ENCODE results near the gene OR5C1.
A peak's percentile ranks its signal among the peaks of the same experiment; 100 is the strongest.
"Not testable (repeated sequence)": the region's sequence is repeated elsewhere in the genome, so short reads cannot be mapped to it uniquely, and the experiment has no call there.

OR5C1 gene

DNA sequence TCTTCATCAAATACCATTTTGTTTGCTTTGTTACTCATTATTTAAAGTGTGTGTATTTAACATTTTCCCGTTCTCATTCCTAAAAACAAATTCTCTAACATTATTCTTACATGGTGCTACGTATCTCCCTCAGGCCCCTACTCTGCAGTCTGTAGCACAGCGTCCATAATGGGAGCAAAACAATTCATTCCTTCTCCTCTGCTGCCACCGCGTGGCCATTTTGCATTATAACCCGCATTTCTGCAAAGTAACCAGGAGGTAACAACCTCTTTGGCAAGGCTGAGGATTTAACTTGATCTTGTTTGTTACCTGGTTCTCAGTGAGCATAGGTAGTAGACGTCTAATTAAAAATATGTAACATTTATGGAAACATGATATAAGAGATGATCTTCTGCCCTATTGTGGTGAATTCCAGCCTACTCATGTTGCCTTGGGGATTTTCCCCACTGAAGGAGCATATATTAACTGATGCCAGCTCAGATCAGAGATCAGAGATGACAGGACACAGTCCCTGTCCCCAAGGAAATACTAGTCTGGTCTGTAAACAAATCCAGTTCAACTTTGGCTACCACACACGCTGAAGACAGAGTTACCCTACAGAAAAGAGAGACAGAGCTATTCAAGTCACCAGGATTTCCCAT is 21.7 kb downstream of the OR5C1 start:
- peak; percentile 30 to 61 for DNase-seq (ENCODE audit: low read depth in 2 of 2)

DNA sequence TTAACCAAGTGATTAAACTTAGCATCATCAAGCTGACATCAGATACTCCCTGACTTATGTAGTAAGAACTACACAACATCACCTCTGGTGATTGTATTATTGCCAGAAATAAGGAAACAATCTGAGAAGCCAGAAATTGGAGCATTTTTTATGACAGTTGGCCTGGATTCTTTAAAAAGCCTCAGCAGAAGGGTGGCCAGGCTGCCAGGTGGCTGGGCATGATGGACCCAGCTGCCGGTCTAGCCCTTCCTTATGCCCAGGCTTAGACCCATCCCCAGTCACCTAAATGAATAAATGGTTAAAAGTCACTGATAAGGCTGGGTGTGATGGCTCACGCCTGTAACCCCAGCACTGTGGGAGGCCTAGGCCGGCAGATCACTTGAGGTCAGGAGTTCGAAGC is 24.0 kb downstream of the OR5C1 start:
- no peak for DNase-seq (ENCODE audit: low read depth in 2 of 2)

DNA sequence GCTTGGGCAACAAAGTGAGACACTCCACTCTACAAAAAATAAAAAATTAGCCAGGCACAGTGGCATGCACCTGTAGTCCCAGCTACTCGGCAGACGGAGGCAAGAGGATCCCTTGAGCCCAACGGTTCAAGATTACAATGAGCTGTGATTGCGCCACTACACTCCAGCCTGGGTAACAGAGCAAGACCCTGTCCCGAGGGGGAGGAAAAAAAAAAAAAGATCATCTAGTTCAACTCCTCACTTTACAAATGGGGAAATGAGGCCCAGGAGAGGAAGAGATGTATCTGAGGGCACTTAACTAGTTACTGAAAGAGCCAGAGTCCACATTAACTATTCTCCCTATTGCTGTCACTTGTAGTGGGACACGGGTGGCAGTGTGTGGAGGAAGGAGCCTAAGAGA is 25.8 kb downstream of the OR5C1 start:
- DNase-seq (ENCODE audit: low read depth in 2 of 2) = no peak

DNA sequence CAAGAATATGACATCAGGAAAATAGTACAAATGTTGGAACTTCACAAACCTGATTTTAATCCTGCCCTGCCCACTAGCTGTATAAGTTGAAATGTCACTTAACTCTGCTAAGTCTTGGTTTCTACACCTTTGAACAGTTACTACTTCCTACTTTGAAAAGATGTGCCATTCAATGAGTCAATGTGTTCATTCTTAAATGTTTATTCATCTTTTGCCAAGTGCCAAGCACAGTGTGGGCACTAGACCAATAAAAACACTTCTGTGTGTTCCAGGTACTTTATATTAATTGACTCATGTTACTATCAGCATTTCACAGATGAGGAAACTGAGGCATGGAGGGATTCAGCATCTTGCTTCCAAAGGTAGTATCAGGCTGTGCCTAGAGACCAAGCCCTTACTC is 26.8 kb downstream of the OR5C1 start:
- DNase-seq (ENCODE audit: low read depth in 2 of 2) = no peak

DNA sequence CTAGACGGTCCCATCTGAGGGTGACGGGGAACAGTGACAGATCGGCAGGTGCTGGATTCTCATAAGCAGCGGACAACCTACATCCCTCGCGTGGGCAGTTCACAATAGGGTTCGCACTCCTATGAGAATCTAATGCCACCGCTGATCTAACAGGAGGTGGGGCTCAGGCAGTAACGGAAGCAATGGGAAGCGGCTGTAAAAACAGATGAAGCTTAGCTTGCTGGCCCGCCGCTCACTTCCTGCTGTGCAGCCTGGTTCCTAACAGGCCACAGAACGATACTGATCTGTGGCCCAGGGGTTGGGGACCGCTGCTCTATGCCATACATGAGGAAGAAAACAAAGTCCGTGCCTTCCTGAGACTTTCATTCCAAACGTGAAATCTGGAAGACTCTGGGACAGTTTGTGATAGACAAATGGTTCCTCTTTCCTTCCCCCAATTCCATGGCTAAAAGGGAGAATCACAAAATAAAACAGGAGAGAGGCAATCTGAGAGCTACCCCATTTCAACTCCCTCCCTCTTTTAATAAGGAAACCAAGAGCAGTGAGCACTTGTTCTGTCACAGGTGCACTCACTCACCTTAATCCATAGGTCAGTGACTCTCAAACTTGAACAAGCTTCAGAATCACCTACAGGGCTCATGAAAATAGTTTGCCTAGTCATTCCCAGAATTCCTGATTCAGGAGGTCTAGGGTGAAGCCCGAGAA is 27.6 kb downstream of the OR5C1 start:
- DNase-seq (ENCODE audit: low read depth in 2 of 2) = peak in 1 of 2 donors; percentile 26

DNA sequence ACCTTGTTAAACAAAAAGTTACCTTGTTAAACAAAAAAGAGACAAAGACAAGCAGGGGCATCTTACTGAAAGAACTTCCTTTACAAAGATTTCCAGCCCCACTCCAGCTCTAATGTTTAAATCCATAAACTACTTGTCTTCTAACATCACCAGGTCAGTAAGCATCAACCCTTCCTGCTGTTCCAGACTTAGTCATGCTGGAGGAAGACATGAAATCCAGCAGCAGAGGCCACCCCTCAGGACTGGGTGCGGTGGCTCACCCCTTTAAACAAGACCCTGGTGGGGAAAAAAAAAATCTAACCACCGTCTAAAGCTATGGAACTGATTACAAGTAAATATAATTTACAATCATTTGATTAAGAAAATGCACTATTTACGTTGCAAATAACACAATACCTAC is 30.6 kb downstream of the OR5C1 start:
- DNase-seq (ENCODE audit: low read depth in 2 of 2) = no peak

DNA sequence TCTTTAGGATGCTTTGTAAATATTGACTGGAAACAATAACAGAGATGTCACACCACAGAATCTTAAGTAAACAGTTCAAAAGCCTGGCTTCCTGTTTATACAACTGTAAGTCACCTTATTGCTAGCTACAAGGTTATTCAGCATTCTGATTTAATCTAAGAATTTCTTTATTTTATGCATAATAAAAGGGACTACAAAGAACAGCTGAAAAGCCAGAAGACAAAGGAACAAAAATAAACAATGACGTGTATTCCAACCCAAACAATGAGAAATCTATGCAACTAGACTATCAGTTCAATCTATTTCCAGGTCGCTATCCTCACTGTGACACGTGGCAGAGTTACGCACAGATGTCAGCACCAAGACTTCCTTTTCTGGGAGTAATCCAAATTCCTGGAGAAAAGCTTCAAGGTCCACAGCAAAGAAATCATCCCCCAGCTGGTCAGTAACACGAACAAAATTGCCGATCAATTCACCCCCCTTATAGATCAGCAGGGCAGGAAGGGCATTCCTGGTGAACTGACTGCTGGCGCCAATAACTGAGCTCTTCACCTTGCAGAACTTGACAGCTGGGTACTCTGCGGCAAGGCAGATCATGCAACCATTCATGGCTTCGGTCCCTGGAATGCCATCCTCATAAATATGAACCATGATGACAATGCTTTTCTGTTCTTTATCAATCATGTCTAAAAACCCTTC is 31.2 kb downstream of the OR5C1 start:
- no peak for DNase-seq (ENCODE audit: low read depth in 2 of 2)

DNA sequence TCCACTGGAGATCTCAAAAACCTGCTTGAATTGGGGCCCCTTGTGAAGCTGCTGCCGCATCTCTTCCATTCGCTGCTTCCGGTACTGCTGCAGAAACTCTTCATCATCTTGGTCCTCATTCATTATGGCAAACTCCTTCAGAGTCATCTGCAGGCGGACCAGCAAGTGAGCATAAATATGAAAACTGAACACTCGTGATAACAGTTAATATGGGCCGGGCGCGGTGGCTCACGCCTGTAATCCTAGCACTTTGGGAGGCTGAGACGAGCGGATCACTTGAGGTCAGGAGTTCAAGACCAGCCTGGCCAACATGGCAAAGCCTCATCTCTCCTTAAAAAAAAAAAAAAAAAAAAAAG is 31.7 kb downstream of the OR5C1 start:
- DNase-seq (ENCODE audit: low read depth in 2 of 2) = no peak

DNA sequence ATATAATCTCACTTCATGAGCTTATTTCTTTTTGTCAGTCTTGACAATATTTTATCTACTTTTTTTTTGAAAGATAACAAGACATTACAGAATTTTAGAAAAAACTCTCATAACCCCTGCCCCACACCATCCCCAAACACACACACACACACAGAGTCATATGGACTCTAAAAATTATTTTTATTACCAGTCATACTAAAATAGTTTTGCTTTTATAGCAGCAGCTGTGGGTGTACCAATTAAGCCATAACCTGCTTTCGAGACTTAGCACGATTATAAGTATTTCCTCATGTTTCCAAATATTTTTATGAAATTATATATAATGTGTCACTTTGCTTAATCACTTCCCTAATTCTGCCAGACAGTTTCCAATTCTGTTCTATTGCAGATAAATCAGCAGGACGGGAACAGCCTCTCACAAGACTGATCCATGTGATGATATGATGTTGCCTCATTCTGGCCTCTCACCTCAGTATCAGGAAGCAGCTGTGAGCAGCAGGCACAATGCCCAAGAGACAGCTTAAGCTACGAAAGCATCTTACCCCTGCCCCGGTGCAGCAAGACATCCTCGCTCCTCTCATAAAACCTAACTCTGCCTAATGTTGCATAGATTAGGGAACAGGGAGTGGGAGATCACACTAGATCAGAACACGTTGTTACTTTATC is 32.7 kb downstream of the OR5C1 start:
- DNase-seq (ENCODE audit: low read depth in 2 of 2) = no peak

DNA sequence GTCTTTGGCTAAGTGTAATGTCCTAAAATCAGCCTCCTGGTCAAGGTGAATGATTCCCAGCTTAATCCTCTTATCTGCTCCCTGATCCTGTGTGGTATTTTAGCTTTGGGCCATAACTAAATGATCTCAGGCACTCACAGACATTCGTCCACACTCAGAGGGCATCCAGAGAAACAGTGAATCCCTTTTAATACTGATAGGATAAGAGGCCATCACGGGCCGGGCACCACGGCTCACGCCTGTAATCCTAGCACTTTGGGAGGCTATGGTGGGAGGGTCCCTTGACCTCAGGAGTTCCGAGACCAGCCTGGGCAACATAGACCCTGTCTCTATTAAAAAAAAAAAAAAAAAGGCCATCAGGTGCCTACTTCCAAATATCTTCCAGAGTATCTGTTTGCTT is 33.3 kb downstream of the OR5C1 start:
- no peak for DNase-seq (ENCODE audit: low read depth in 2 of 2)

DNA sequence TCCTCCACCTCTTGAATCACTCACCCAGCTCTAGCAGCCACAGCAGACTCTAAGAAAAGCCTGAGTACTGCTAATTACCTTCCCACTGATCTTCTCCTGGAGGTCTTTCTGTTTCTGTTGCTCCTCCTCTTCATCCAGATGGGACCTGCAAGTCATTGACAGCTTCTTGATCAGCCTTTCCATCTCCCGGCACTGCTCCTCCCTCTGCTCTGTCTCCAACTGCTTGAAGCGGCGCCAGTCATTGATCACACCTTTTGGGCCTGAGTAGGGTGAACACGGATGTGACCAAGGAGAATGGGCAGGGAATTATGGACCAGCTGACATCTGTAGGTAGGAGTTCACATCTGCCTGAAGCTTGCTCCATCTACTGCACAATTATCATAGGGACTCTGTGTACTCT is 34.2 kb downstream of the OR5C1 start:
- no peak for DNase-seq (ENCODE audit: low read depth in 2 of 2)

DNA sequence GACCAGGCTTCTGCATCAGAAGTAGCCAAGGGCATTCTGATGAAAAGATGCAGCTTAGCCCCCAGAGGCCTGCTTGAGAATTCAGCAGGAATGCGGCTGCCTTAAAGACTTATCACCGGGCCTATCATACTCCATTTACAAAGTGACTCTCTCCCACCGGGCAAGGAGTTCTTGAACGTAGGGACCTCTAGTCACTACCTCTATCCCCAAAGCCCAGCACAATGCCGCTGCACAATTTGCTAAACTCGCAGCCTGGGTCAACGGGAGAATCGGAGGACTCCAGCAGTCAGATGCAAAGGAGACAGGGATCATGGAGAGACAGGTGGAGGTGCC is 39.0 kb downstream of the OR5C1 start:
- no peak for DNase-seq (ENCODE audit: low read depth in 2 of 2)

DNA sequence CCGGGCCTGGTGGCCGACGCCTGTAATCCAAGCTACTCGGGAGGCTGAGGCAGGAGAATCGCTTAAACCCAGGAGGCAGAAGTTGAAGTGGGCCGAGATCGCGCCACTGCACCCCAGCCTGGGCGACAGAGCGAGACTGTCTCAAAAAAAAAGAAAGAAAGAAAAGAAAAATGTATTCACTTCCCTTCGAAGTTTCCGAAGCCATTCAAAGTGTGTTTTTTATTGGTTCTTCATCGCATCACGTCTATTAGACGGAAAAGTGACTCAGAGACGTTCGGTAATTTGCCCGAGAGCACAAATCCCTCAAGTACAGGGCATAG is 40.2 kb downstream of the OR5C1 start:
- DNase-seq (ENCODE audit: low read depth in 2 of 2) = not testable (repeated sequence)

DNA sequence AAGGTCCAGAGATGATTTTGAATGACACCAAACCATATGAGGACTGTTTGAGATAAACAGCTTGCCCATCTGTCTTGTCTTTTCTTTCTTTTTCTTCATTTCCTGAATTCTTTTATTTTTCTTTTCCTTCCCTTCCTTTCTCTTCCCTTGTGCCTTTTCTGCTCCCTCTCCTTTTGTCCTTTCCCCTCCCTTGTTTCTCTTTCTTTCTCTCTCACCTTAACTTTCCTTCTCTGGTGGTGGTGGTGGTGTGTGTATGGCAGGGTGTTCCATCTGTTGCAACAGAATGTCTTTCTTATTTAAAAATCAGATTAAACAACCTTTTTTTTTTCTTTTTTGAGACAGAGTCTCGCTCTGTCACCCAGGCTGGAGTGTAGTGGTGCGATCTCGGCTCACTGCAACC is 43.5 kb downstream of the OR5C1 start:
- no peak for DNase-seq (ENCODE audit: low read depth in 2 of 2)

DNA sequence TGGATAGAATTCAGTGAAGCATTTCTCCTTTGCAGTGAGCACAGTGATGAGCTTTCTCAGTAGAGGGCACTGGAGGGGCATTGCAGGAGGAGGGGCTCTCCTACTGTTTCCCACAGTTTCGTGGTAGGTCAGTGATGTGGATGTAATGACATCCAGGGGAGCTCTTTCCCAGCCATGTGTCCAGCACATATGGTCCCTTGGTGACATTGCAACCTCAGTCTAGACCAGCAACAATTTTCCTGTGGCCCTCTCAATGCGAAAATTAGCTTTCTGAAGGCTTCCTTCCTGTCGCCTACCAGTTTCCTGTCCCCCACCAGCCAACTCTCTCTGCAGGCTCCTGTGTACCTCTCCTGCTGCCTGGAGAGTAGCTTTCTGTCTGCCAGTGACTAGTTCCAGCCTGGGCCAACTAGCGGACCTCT is 46.6 kb downstream of the OR5C1 start:
- no peak for DNase-seq (ENCODE audit: low read depth in 2 of 2)

DNA sequence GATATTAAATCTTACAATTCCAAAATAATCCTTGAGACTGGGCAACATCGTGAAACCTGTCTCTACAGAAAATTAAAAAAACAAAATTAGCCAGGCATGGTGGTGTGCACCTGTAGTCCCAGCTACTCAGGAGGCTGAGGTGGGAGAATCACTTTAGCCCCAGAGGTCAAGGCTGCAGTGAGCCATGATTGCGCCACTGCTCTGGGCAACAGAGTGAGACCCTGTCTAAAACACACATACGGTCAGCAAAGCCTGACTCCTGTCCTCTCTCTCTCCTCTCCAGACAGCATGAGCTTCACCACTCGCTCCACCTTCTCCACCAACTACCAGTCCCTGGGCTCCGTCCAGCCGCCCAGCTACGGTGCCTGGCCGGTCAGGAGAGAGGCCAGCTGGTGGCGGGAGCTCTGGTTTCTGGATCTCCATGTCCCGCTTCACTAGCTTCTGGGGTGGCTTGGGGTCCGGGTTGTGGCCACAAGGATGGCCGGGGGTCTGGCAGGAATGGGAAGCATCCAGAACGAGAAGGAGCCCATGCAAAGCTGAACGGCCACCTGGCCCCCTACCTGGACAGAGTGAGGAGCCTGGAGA is 48.6 kb downstream of the OR5C1 start:
- no peak for DNase-seq (ENCODE audit: low read depth in 2 of 2)

DNA sequence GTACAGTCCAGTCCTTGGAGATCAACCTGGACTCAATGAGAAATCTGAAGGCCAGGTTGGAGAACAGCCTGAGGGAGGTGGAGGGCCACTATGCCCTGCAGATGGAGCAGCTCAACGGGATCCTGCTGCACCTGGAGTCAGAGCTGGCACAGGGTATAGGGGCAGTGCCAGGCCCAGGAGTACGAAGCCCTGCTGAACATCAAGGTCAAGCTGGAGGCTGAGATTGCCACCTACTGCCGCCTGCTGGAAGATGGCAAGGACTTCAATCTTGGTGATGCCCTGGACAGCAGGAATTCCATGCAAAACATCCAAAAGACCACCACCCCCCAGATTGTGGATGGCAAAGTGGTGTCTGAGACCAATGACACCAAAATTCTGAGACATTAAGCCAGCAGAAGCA is 49.7 kb downstream of the OR5C1 start:
- not testable (repeated sequence) for DNase-seq (ENCODE audit: low read depth in 2 of 2)

Data from stimulated activated CD8-positive, alpha-beta memory T cell treated with anti-CD3 and anti-CD28 coated beads, Interleukin-2, amount 100 ng/mL, for 48 hours (primary cell).